B cell (primary cell): Measurements from ENCODE around the gene ADAMTS12.

Experiments used
- CTCF ChIP-seq: fragments of 200-600 bp; IDR thresholded peaks from one replicate; pipeline ENCODE4 v1.8.0; 2022; ENCODE audit warnings: antibody characterized with exemption, mild to moderate bottlenecking
- EZH2 ChIP-seq: IDR thresholded peaks from 2 replicates; pipeline ENCODE4 v1.6.1; 2012; ENCODE audit warnings: borderline replicate concordance, low read depth, mild to moderate bottlenecking, moderate library complexity, low read length; ENCODE audit not compliant: insufficient read depth, poor library complexity, severe bottlenecking

- TF ChIP-seq CTCF (no peak), EZH2 (no peak)
Measured at GRCh38 chr5:33631786-33632185, 260.0 kb downstream of the ADAMTS12 start.
